ENCODE data around the gene BMPR1A.

Gene BMPR1A

DNA sequence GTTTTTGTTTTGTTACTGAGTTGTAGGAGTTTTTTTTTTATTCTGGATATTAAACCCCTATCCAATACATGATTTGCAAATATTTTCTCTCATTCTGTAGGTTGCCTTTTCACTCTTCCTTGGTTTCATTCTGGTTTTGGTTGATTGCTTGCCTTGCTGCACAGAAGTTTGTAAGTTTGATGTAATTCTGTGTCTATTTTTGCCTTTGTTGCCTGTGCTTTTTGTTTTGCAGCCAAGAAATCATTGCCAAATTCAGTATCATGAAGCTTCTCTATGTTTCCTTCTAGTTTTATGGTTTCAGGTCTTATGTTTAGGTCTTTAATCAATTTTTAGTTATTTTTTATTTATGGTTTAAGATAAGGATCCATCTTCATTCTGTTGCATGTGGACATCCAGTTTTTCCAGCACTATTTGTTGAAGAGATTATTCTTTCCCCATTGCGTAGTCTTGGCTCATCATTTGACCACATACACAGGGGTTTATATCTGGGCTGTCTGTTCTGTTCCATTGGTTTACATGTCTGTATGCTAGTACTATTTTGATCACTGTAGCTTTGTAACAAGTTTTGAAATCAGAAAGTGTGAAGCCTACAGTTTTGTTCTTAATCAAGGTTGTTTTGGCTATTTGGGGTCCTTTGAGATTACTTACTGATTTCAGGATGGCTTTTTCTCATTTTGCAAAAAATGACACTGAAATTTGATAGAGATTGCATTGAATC is 26.4 kb downstream of the BMPR1A start:
- WGBS (ENCODE audit: insufficient coverage, insufficient read length), result no CpG with 5 or more reads among the region's 1 CpG
- Histone ChIP-seq H3K4me1 (ENCODE audit: control insufficient read depth, insufficient read depth, low read length) (peaks cover 1% of the 10 kb centered on the region; the same call in 1 of the 2 replicates), H3K9me3 (ENCODE audit: control insufficient read depth, insufficient read depth, low read length) (no peaks in the 10 kb centered on the region), H3K27me3 (ENCODE audit: control insufficient read depth, insufficient read depth, low read length) (no peaks in the 10 kb centered on the region), H3K4me3 (ENCODE audit: low read length) (no peak overlapping the region), H3K27ac (ENCODE audit: low read length) (no peak overlapping the region), H3K36me3 (ENCODE audit: control insufficient read depth, insufficient read depth, low read length) (peaks cover 2% of the 10 kb centered on the region; the same call in 1 of the 2 replicates)
- no peak for DNase-seq (ENCODE audit: low read depth, low spot score)

DNA sequence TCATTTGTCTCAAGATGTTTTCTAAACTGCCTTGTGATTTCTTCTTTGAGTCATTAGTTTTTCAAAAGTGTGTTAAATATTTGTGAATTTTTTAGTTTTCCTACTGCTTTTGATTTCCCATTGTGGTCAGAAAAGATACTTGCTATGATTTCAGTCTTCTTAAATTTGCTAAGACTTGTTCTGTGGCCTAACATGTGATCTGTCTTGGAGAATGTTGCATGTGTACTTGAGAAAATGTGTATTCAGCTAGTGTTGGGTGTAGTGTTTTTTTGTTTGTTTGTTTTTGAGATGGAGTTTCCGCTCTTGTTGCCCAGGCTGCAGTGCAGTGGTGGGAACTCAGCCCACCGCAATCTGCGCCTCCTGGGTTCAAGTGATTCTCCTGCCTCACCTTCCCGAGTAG is 28.6 kb downstream of the BMPR1A start:
- Histone ChIP-seq H3K27ac (ENCODE audit: low read length) (no peak overlapping the region), H3K27me3 (ENCODE audit: control insufficient read depth, insufficient read depth, low read length) (no peaks in the 10 kb centered on the region), H3K4me3 (ENCODE audit: low read length) (no peak overlapping the region), H3K36me3 (ENCODE audit: control insufficient read depth, insufficient read depth, low read length) (no peaks in the 10 kb centered on the region), H3K9me3 (ENCODE audit: control insufficient read depth, insufficient read depth, low read length) (no peaks in the 10 kb centered on the region), H3K4me1 (ENCODE audit: control insufficient read depth, insufficient read depth, low read length) (peaks cover 1% of the 10 kb centered on the region; the same call in 1 of the 2 replicates)
- DNase-seq (ENCODE audit: low read depth, low spot score), result no peak
- WGBS (ENCODE audit: insufficient coverage, insufficient read length), result no CpG with 5 or more reads among the region's 4 CpGs

DNA sequence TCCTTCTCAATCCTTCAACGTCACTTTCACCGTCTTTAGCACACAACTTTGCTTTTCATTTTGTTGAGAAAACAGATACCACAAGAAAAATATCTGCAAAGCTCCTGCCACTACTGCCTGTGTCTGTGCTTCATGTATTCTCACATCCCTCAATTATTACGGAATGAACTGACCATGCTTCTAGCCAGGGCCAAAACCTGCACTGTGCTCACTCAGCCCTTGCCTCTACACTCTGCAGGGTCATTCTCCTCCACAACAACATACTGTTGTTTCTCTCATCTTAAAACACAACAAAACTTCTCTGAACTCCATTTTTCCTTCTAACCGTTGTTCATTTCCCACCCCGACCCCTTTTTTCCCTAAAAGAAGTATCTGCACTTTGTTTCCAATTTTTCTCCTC is 29.5 kb downstream of the BMPR1A start:
- peaks cover 1% of the 10 kb centered on the region; the same call in 1 of the 2 replicates for H3K4me1 ChIP-seq (ENCODE audit: control insufficient read depth, insufficient read depth, low read length)
- no peaks in the 10 kb centered on the region for H3K9me3 ChIP-seq (ENCODE audit: control insufficient read depth, insufficient read depth, low read length)
- 100% methylated on average over 2 of the region's 5 CpGs for WGBS (ENCODE audit: insufficient coverage, insufficient read length)
- no peak overlapping the region for H3K4me3 ChIP-seq (ENCODE audit: low read length)
- no peak for DNase-seq (ENCODE audit: low read depth, low spot score)
- no peaks in the 10 kb centered on the region for H3K27me3 ChIP-seq (ENCODE audit: control insufficient read depth, insufficient read depth, low read length)
- H3K27ac ChIP-seq (ENCODE audit: low read length), result no peak overlapping the region
- no peaks in the 10 kb centered on the region for H3K36me3 ChIP-seq (ENCODE audit: control insufficient read depth, insufficient read depth, low read length)

DNA sequence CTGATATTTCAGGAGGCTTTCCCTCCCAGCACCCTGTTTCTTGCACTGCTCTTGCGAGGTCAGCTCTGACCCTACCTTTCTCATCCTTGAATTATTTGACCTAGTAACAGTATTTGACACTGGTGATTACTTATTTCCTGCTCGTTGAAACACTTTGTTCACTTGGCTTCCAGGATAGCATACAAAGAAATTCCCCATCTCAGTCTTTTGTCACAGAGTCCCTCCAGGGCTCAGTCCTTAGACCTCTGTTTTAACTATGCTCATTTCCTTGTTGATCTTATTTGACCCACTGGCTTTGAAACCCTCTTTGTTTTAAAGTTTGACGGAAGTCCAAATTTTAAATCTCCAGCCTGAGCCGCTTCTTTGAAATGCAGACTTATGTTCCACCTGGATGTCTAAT is 29.9 kb downstream of the BMPR1A start:
- no peak for DNase-seq (ENCODE audit: low read depth, low spot score)
- Histone ChIP-seq H3K4me3 (ENCODE audit: low read length) (no peak overlapping the region), H3K36me3 (ENCODE audit: control insufficient read depth, insufficient read depth, low read length) (no peaks in the 10 kb centered on the region), H3K27me3 (ENCODE audit: control insufficient read depth, insufficient read depth, low read length) (no peaks in the 10 kb centered on the region), H3K4me1 (ENCODE audit: control insufficient read depth, insufficient read depth, low read length) (peaks cover 1% of the 10 kb centered on the region; the same call in 1 of the 2 replicates), H3K9me3 (ENCODE audit: control insufficient read depth, insufficient read depth, low read length) (no peaks in the 10 kb centered on the region), H3K27ac (ENCODE audit: low read length) (no peak overlapping the region)
- WGBS (ENCODE audit: insufficient coverage, insufficient read length), result no CpG with 5 or more reads among the region's 4 CpGs

DNA sequence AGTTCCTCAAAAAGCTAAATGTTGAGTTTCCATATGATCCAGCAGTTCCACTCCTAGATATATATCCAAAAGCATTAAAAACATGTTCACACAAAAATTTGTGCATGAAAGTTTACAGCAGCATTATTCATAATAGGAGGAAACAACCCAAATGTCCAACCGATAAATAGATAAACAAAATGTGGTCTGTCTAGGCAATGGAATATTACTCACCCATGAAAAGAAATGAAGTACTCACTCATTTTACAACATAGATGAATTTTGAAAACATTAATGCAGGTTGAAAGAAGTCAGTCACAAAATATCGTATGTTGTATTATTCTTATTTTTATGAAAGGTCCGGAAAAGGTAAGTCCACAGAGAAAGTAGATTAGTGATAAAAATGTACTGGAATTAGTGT is 34.0 kb downstream of the BMPR1A start:
- H3K36me3 ChIP-seq (ENCODE audit: control insufficient read depth, insufficient read depth, low read length), result no peaks in the 10 kb centered on the region
- 100% methylated on average over 1 of the region's 3 CpGs for WGBS (ENCODE audit: insufficient coverage, insufficient read length)
- H3K27ac ChIP-seq (ENCODE audit: low read length), result no peak overlapping the region
- no peaks in the 10 kb centered on the region for H3K27me3 ChIP-seq (ENCODE audit: control insufficient read depth, insufficient read depth, low read length)
- no peaks in the 10 kb centered on the region for H3K4me1 ChIP-seq (ENCODE audit: control insufficient read depth, insufficient read depth, low read length)
- DNase-seq (ENCODE audit: low read depth, low spot score), result no peak
- H3K4me3 ChIP-seq (ENCODE audit: low read length), result no peak overlapping the region
- no peaks in the 10 kb centered on the region for H3K9me3 ChIP-seq (ENCODE audit: control insufficient read depth, insufficient read depth, low read length)

DNA sequence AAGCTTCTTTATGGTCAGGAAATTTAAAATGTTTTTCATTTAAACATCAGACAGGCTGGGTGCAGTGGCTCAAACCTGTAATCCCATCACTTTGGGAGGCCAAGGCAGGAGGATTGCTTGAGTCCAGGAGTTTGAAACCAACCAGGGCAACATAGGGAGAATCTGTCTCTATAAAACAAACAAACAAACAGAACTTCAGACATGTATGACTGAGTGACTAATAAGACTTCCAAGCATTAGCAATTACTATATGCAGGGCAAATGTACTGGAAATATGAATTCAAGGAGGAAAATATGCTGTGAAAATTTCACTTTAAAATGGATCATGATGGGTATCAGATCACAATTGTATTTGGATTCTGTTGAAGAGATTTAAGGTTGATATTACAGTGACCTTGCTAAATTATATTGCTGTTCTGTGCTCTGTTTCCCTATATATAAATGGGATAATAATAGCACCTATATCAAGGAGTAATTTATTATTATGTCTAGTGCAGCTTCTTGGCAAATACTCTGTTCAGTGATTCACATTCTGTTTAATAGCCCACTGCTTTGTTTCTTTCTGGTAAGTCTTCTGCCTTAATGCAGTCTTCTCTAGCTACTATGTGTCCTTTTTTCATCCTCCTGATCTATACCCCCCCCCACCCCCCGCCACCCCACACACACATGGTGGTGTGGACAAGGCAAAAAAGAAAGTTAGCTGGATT is 36.2 kb downstream of the BMPR1A start:
- H3K27me3 ChIP-seq (ENCODE audit: control insufficient read depth, insufficient read depth, low read length), result no peaks in the 10 kb centered on the region
- H3K36me3 ChIP-seq (ENCODE audit: control insufficient read depth, insufficient read depth, low read length), result no peaks in the 10 kb centered on the region
- WGBS (ENCODE audit: insufficient coverage, insufficient read length), result no CpG with 5 or more reads among the region's 1 CpG

DNA sequence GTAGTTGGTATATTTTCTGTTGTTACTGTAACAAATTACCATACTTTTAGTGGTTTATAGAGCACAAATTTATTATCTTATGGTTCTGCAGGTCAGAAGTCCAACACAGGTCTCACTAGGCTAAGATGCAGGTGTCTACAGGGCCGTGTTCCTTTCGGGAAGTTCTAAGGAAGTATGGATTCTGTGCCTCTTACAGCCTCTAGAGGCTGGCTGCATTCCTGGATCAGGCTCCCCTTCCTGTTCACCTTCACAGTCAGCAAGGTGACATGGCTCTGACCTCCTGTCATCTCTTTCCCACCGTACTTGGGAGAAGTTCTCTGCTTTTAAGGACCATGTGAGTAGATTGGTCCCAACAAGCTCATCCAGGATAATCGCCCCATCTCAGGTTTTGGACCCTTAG is 37.3 kb downstream of the BMPR1A start:
- H3K36me3 ChIP-seq (ENCODE audit: control insufficient read depth, insufficient read depth, low read length), result no peaks in the 10 kb centered on the region
- no CpG with 5 or more reads among the region's 4 CpGs for WGBS (ENCODE audit: insufficient coverage, insufficient read length)
- H3K27me3 ChIP-seq (ENCODE audit: control insufficient read depth, insufficient read depth, low read length), result no peaks in the 10 kb centered on the region
- H3K27ac ChIP-seq (ENCODE audit: low read length), result no peak overlapping the region
- no peaks in the 10 kb centered on the region for H3K4me1 ChIP-seq (ENCODE audit: control insufficient read depth, insufficient read depth, low read length)
- H3K9me3 ChIP-seq (ENCODE audit: control insufficient read depth, insufficient read depth, low read length), result no peaks in the 10 kb centered on the region
- H3K4me3 ChIP-seq (ENCODE audit: low read length), result no peak overlapping the region
- DNase-seq (ENCODE audit: low read depth, low spot score), result no peak

More for the DNA sequence above, 36.2 kb downstream of the BMPR1A start:
- no peaks in the 10 kb centered on the region for H3K9me3 ChIP-seq (ENCODE audit: control insufficient read depth, insufficient read depth, low read length)
- H3K4me1 ChIP-seq (ENCODE audit: control insufficient read depth, insufficient read depth, low read length), result no peaks in the 10 kb centered on the region
- H3K27ac ChIP-seq (ENCODE audit: low read length), result no peak overlapping the region
- H3K4me3 ChIP-seq (ENCODE audit: low read length), result no peak overlapping the region
- DNase-seq (ENCODE audit: low read depth, low spot score), result no peak

DNA sequence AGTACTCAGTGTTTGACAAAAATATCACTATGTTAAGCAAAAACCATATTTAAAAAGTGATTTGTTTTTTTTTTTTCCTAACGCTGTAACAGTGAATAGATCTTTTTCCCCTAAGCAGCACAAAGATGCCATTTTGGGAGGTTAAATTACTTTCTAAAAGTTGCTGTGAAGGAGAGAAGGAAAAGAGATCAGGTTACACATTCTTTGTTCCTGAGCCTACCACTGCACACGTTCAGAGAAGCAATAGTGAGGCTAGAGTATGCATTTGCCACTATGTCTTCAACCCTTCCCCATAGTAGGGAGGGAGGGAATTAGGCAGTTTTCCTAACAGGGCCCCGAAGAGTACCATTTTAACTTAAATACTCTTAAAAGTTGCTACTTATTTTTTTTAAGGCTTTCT is 38.9 kb downstream of the BMPR1A start:
- no CpG with 5 or more reads among the region's 3 CpGs for WGBS (ENCODE audit: insufficient coverage, insufficient read length)
- DNase-seq (ENCODE audit: low read depth, low spot score), result peak; percentile 55
- Histone ChIP-seq H3K27ac (ENCODE audit: low read length) (no peak overlapping the region), H3K9me3 (ENCODE audit: control insufficient read depth, insufficient read depth, low read length) (no peaks in the 10 kb centered on the region), H3K36me3 (ENCODE audit: control insufficient read depth, insufficient read depth, low read length) (no peaks in the 10 kb centered on the region), H3K4me1 (ENCODE audit: control insufficient read depth, insufficient read depth, low read length) (peaks cover 2% of the 10 kb centered on the region; the same call in 1 of the 2 replicates), H3K27me3 (ENCODE audit: control insufficient read depth, insufficient read depth, low read length) (no peaks in the 10 kb centered on the region), H3K4me3 (ENCODE audit: low read length) (no peak overlapping the region)

DNA sequence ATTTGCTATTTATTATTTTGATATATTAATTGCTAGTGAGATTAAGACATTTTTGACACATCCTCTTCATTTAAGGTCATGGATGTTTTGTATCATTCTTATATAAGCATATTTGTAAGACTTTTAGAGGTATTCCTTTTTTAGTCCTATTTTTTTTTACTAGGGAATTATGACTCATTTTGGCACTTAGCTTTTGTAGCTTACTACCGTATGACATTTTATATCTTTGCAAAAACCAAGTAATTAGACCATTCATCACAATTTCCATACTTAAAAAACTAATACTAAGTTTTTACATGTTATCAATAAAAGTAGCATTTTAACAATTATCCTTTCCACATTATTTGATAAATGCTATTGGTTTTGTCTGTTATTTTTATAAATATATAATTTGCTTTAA is 41.6 kb downstream of the BMPR1A start:
- no peak overlapping the region for H3K27ac ChIP-seq (ENCODE audit: low read length)
- no peak for DNase-seq (ENCODE audit: low read depth, low spot score)
- H3K4me1 ChIP-seq (ENCODE audit: control insufficient read depth, insufficient read depth, low read length), result peaks cover 6% of the 10 kb centered on the region
- no peaks in the 10 kb centered on the region for H3K27me3 ChIP-seq (ENCODE audit: control insufficient read depth, insufficient read depth, low read length)
- no peaks in the 10 kb centered on the region for H3K9me3 ChIP-seq (ENCODE audit: control insufficient read depth, insufficient read depth, low read length)
- no peak overlapping the region for H3K4me3 ChIP-seq (ENCODE audit: low read length)
- H3K36me3 ChIP-seq (ENCODE audit: control insufficient read depth, insufficient read depth, low read length), result no peaks in the 10 kb centered on the region
- WGBS (ENCODE audit: insufficient coverage, insufficient read length), result no CpG with 5 or more reads among the region's 1 CpG

DNA sequence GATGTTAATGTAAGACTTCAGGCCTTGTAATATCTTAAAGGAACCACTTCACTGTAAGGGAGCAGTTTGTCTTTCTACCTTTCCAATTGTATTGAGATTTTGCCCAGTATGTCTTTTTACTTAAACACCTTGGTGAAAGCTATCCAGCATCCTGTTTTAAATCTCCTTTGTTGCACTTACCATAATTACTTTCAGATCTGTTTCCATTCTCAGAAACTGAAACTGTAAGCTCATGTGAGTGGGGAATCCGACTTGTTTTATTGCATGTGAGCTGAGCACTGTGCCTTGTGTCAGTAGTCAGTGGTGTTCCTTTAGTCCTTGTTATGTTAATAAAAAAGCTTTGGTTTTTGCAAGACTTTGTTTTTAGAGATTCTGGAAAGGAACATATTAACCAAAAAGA is 42.2 kb downstream of the BMPR1A start:
- H3K36me3 ChIP-seq (ENCODE audit: control insufficient read depth, insufficient read depth, low read length), result no peaks in the 10 kb centered on the region
- no peak overlapping the region for H3K4me3 ChIP-seq (ENCODE audit: low read length)
- H3K27me3 ChIP-seq (ENCODE audit: control insufficient read depth, insufficient read depth, low read length), result no peaks in the 10 kb centered on the region
- WGBS (ENCODE audit: insufficient coverage, insufficient read length), result no CpG with 5 or more reads among the region's 1 CpG
- peaks cover 6% of the 10 kb centered on the region for H3K4me1 ChIP-seq (ENCODE audit: control insufficient read depth, insufficient read depth, low read length)
- DNase-seq (ENCODE audit: low read depth, low spot score), result no peak
- no peak overlapping the region for H3K27ac ChIP-seq (ENCODE audit: low read length)
- no peaks in the 10 kb centered on the region for H3K9me3 ChIP-seq (ENCODE audit: control insufficient read depth, insufficient read depth, low read length)

Measured in iPS DF 6.9 (cell line).